Measurements from ENCODE around the gene P3H4. TPM values are rescaled to one million over a fixed set of nuclear protein-coding genes. Genes with fewer than 3 reads are reported as not detected.
"Not testable (repeated sequence)": the region's sequence is repeated elsewhere in the genome, so short reads cannot be mapped to it uniquely, and the experiment has no call there.

The P3H4 gene
- polyA plus RNA-seq, 1 donor (not counting 4 experiments of a cell fraction or from before 2014, with no cell fraction given) = 4.2 TPM

DNA sequence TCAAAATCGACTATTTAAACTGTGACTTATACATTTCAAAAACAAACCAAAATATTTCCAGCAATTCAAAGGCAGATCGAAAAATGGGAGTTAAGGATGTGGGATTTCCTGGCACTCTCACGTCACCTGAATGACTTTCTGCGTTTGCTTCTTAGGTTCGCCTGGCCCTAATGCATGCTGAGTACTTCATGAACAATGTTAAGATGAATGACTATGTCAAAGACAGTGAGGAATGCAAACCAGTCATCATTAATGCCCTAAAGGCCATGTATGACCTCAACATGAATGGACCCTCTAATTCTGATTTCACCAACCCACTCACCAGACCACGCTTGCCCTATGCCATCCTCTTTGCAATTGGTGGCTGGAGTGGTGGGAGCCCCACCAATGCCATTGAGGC, 33.2 kb upstream of the P3H4 start:
- H2AFZ ChIP-seq (ENCODE audit: control insufficient read depth, low read length) = no peak overlapping the region
- FAIRE-seq = no peak

DNA sequence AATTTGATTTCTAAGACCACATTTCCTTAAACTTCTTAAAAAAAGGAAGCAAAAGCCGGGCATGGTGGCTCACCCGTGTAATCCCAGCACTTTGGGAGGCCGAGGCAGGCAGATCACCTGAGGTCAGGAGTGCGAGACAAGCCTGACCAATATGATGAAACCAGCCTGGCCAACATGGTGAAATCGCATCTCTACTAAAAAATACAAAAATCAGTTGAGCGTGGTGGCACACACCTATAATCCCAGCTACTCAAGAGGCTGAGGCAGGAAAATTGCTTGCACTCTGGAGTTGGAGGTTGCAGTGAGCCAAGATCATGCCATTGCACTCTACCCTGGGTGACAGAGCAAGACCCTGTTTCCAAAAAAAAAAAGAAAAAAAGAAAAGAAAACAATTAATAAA, 29.0 kb upstream of the P3H4 start:
- dilution Hi-C loops (cut with MboI; ENCODE audit: extremely low pct_ligation_motif_present, low sequenced_read_pairs); H3K9me1 ChIP-seq (ENCODE audit: control insufficient read depth, extremely low read depth, insufficient read depth, low read length); H3K27ac ChIP-seq (ENCODE audit: control insufficient read depth, insufficient read depth, low read length); H3K4me1 ChIP-seq (ENCODE audit: control insufficient read depth, extremely low read depth, insufficient read depth, low read length); FAIRE-seq; H4K20me1 ChIP-seq (ENCODE audit: control insufficient read depth, extremely low read depth, insufficient read depth, low read length); H3K36me3 ChIP-seq (ENCODE audit: control insufficient read depth in 2 of 2, extremely low read depth in 1 of 2, insufficient read depth in 2 of 2, low read length in 2 of 2); H3K4me3 ChIP-seq (ENCODE audit: control insufficient read depth in 2 of 3, extremely low read depth in 1 of 3, insufficient read depth in 2 of 3, low read depth in 1 of 3, low read length in 3 of 3); H3K9me3 ChIP-seq (ENCODE audit: control insufficient read depth, low read depth, low read length); H3K9ac ChIP-seq (ENCODE audit: control insufficient read depth, extremely low read depth, insufficient read depth, low read length); H2AFZ ChIP-seq (ENCODE audit: control insufficient read depth, low read length); H3K79me2 ChIP-seq (ENCODE audit: control insufficient read depth, insufficient read depth, low read length); H3K4me2 ChIP-seq (ENCODE audit: control insufficient read depth, extremely low read depth, insufficient read depth, low read depth, low read length); DNase-seq (ENCODE audit: low read depth, low spot score); H3K27me3 ChIP-seq (ENCODE audit: control insufficient read depth, extremely low read depth, insufficient read depth, low read length): not testable (repeated sequence)

More for the DNA sequence above, 33.2 kb upstream of the P3H4 start:
- no peak for DNase-seq (ENCODE audit: low read depth, low spot score)
- no peaks in the 10 kb centered on the region for H3K27me3 ChIP-seq (ENCODE audit: control insufficient read depth, extremely low read depth, insufficient read depth, low read length)
- dilution Hi-C loops (cut with MboI; ENCODE audit: extremely low pct_ligation_motif_present, low sequenced_read_pairs) = no loop called here
- H3K9me3 ChIP-seq (ENCODE audit: control insufficient read depth, low read depth, low read length) = no peaks in the 10 kb centered on the region
- no peak overlapping the region for H3K4me2 ChIP-seq (ENCODE audit: control insufficient read depth, extremely low read depth, insufficient read depth, low read depth, low read length)
- no peak overlapping the region for H3K27ac ChIP-seq (ENCODE audit: control insufficient read depth, insufficient read depth, low read length)
- no peaks in the 10 kb centered on the region for H4K20me1 ChIP-seq (ENCODE audit: control insufficient read depth, extremely low read depth, insufficient read depth, low read length)
- H3K4me3 ChIP-seq (ENCODE audit: control insufficient read depth in 2 of 3, extremely low read depth in 1 of 3, insufficient read depth in 2 of 3, low read depth in 1 of 3, low read length in 3 of 3) = no peak overlapping the region
- peaks cover 3% of the 10 kb centered on the region for H3K4me1 ChIP-seq (ENCODE audit: control insufficient read depth, extremely low read depth, insufficient read depth, low read length)
- TF ChIP-seq EZH2 (IDR thresholded peaks at IDR 0.05; ENCODE audit: low read length) = no peak
- TF ChIP-seq CTCF (optimal IDR thresholded peaks at IDR 0.05 in 1 of 3, IDR thresholded peaks at IDR 0.05 in 1 of 3, conservative IDR thresholded peaks at IDR 0.05 in 1 of 3; ENCODE audit: extremely low read depth in 1 of 3, insufficient read depth in 2 of 3, low read length in 3 of 3) = no peak
- no peaks in the 10 kb centered on the region for H3K9me1 ChIP-seq (ENCODE audit: control insufficient read depth, extremely low read depth, insufficient read depth, low read length)
- no peak overlapping the region for H3K9ac ChIP-seq (ENCODE audit: control insufficient read depth, extremely low read depth, insufficient read depth, low read length)
- peaks cover 4% of the 10 kb centered on the region for H3K79me2 ChIP-seq (ENCODE audit: control insufficient read depth, insufficient read depth, low read length)
- no peaks in the 10 kb centered on the region for H3K36me3 ChIP-seq (ENCODE audit: control insufficient read depth in 2 of 2, extremely low read depth in 1 of 2, insufficient read depth in 2 of 2, low read length in 2 of 2)

DNA sequence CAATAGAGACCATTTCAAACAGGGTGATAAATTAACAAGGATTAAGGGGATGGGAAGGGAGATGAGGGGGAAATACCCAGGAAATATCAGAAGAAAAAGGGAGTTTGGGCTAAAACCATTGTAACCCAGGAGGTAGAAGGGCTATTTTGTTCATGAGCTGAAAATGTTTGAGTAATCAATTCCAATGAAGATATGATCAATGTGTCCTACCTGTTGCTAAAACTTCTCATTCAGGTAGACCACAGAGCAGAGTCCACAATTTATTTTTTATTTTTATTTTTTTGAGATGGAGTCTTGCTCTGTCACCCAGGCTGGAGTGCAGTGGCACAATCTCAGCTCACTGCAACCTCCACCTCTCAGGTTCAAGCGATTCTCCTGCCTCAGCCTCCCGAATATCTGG, 27.7 kb upstream of the P3H4 start:
- H3K9ac ChIP-seq (ENCODE audit: control insufficient read depth, extremely low read depth, insufficient read depth, low read length); H3K4me1 ChIP-seq (ENCODE audit: control insufficient read depth, extremely low read depth, insufficient read depth, low read length); H3K4me3 ChIP-seq (ENCODE audit: control insufficient read depth in 2 of 3, extremely low read depth in 1 of 3, insufficient read depth in 2 of 3, low read depth in 1 of 3, low read length in 3 of 3); H3K79me2 ChIP-seq (ENCODE audit: control insufficient read depth, insufficient read depth, low read length); FAIRE-seq; H3K27ac ChIP-seq (ENCODE audit: control insufficient read depth, insufficient read depth, low read length); H3K27me3 ChIP-seq (ENCODE audit: control insufficient read depth, extremely low read depth, insufficient read depth, low read length); H2AFZ ChIP-seq (ENCODE audit: control insufficient read depth, low read length); H3K9me3 ChIP-seq (ENCODE audit: control insufficient read depth, low read depth, low read length); H3K4me2 ChIP-seq (ENCODE audit: control insufficient read depth, extremely low read depth, insufficient read depth, low read depth, low read length); DNase-seq (ENCODE audit: low read depth, low spot score); H3K9me1 ChIP-seq (ENCODE audit: control insufficient read depth, extremely low read depth, insufficient read depth, low read length); H3K36me3 ChIP-seq (ENCODE audit: control insufficient read depth in 2 of 2, extremely low read depth in 1 of 2, insufficient read depth in 2 of 2, low read length in 2 of 2); dilution Hi-C loops (cut with MboI; ENCODE audit: extremely low pct_ligation_motif_present, low sequenced_read_pairs); H4K20me1 ChIP-seq (ENCODE audit: control insufficient read depth, extremely low read depth, insufficient read depth, low read length): not testable (repeated sequence)
